Body of pancreas (tissue), 4 donors: ENCODE measurements around the gene LAMA5. TPM values are rescaled to one million over a fixed set of nuclear protein-coding genes. Genes with fewer than 3 reads are reported as not detected.
A peak's percentile ranks its signal among the peaks of the same experiment; 100 is the strongest.

ENCODE experiments used
- ATAC-seq: fragments of 150-250 bp; one replicate; pipeline ENCODE4 v1.9.1; 2016
- DNase-seq, 4 donors: peaks; one replicate each; pipeline ENCODE4 v3.0.0-alpha.2; 2019
- H3K27ac ChIP-seq, 4 donors: fragments of 200-600 bp; sonication (generic); 1 replicate in 3 of 4; 2 replicates in 1 of 4; pipeline versions ENCODE4 v1.5.1 to v1.6.1; 2016 to 2019; ENCODE audit warnings: mild to moderate bottlenecking in 1 of 4, mixed read lengths in 1 of 4, moderate library complexity in 1 of 4
- H3K27me3 ChIP-seq, 2 donors: fragments of 200-600 bp; sonication (generic); one replicate each; pipeline ENCODE4 v1.6.0; 2016; ENCODE audit warnings: mild to moderate bottlenecking in 1 of 2
- H3K36me3 ChIP-seq, 2 donors: fragments of 200-600 bp; sonication (generic); replicated peaks in 1 of 2; 2 replicates each; pipeline ENCODE4 v1.5.1; 2016; ENCODE audit warnings: low read depth in 2 of 2; ENCODE audit not compliant: insufficient read depth in 1 of 2
- H3K4me1 ChIP-seq: fragments of 200-600 bp; sonication (generic); one replicate; pipeline ENCODE4 v1.6.0; 2016
- H3K4me3 ChIP-seq, 2 donors: fragments of 200-600 bp; sonication (generic); 1 replicate in 1 of 2; 2 replicates in 1 of 2; pipeline ENCODE4 v1.5.1; 2016 to 2019
- H3K9me3 ChIP-seq, 3 donors: fragments of 200-600 bp; sonication (generic); 1 replicate in 2 of 3; 2 replicates in 1 of 3; pipeline ENCODE4 v1.5.1; 2016
- CTCF ChIP-seq, 7 experiments: fragments of 450-650 bp in 4 of 7; fragments of 200-600 bp in 3 of 7; sonication (generic) in 3 of 7; IDR thresholded peaks; one replicate each; pipeline ENCODE4 v1.5.1; 2016 to 2019; ENCODE audit warnings: antibody characterized with exemption in 7 of 7
- POLR2A ChIP-seq, 3 donors: fragments of 450-650 bp; IDR thresholded peaks; one replicate each; pipeline ENCODE4 v1.6.1; 2016; ENCODE audit warnings: antibody characterized with exemption in 3 of 3, mild to moderate bottlenecking in 2 of 3
- WGBS, 2 donors: methylation state at CpG; one replicate each; pipeline ENCODE4 v1.1.5; 2017; 5-methylcytosine and 5-hydroxymethylcytosine counted together
- intact Hi-C: fragments of 100-400 bp; cut with DNase I; formaldehyde crosslinking; loops from one replicate; pipeline ENCODE4 v1.15.1; 2023
- total RNA-seq, 2 donors: library from RNA; depleted of rRNA; stranded (reverse); fragments of >200 nt; gene quantifications; one replicate each; pipeline ENCODE4 v1.1.0, GENCODE V29; 2016

LAMA5 gene
- total RNA-seq, 2 donors from 2014 or later: 115 to 185 TPM

GRCh38 chr20:62354811-62355341 lies 12.2 kb downstream of the LAMA5 start:
- 71 to 93% methylated on average over 6 to 13 of the region's 16 CpGs for WGBS, 2 donors
- Histone ChIP-seq H3K27me3 (no peaks in the 10 kb centered on the region), H3K9me3 (no peaks in the 10 kb centered on the region), H3K27ac (peak overlapping the region; percentile 5 to 80 (median 73)), H3K4me1 (peaks cover 54% of the 10 kb centered on the region), H3K4me3 (no peak overlapping the region), H3K36me3 (peaks cover 0 to 3% of the 10 kb centered on the region in 2 donors)
- no peak for DNase-seq
- TF ChIP-seq POLR2A (IDR thresholded peaks at IDR 0.05) (no peak), CTCF (IDR thresholded peaks at IDR 0.05) (no peak)
- intact Hi-C loops: no loop called here
- ATAC-seq: no peak

GRCh38 chr20:62354031-62354808 lies 12.9 kb downstream of the LAMA5 start:
- ATAC-seq (no peak), DNase-seq (no peak)
- intact Hi-C loops: no loop called here
- no peaks in the 10 kb centered on the region for H3K27me3 ChIP-seq
- WGBS, 2 donors: 78 to 88% methylated on average over 2 to 11 of the region's 14 CpGs
- H3K9me3 ChIP-seq: no peaks in the 10 kb centered on the region
- H3K4me3 ChIP-seq: no peak overlapping the region
- peak overlapping the region in 1 of 4 donors; percentile 76 for H3K27ac ChIP-seq
- peaks cover 49% of the 10 kb centered on the region for H3K4me1 ChIP-seq
- TF ChIP-seq POLR2A (IDR thresholded peaks at IDR 0.05) (no peak), CTCF (IDR thresholded peaks at IDR 0.05) (no peak)
- H3K36me3 ChIP-seq: peaks cover 0 to 3% of the 10 kb centered on the region in 2 donors

- Histone ChIP-seq H3K9me3 (no peaks in the 10 kb centered on the region), H3K4me1 (peaks cover 42% of the 10 kb centered on the region), H3K4me3 (no peak overlapping the region), H3K36me3 (peaks cover 0 to 3% of the 10 kb centered on the region in 2 donors), H3K27me3 (no peaks in the 10 kb centered on the region), H3K27ac (peak overlapping the region in 2 of 4 donors; percentile 40 to 49)
- ATAC-seq: no peak
- DNase-seq: no peak
- intact Hi-C loops: no loop called here
- TF ChIP-seq POLR2A (IDR thresholded peaks at IDR 0.05) (no peak), CTCF (IDR thresholded peaks at IDR 0.05) (no peak)
- WGBS, 2 donors: 91% methylated on average over 16 of the region's 16 CpGs; no CpG with 5 or more reads in 1 of the 2 donors
Observed at GRCh38 chr20:62353289-62354030, 13.7 kb downstream of the LAMA5 start.

GRCh38 chr20:62352402-62353288 lies 14.5 kb downstream of the LAMA5 start:
- H3K36me3 ChIP-seq: peaks cover 0 to 3% of the 10 kb centered on the region in 2 donors
- H3K9me3 ChIP-seq: no peaks in the 10 kb centered on the region
- intact Hi-C loops: no loop called here
- H3K27me3 ChIP-seq: no peaks in the 10 kb centered on the region
- peaks cover 33% of the 10 kb centered on the region for H3K4me1 ChIP-seq
- no peak overlapping the region for H3K4me3 ChIP-seq
- WGBS, 2 donors: 79 to 96% methylated on average over 9 to 43 of the region's 43 CpGs
- DNase-seq: peak in 3 of 4 donors; percentile 52 to 68 (median 54)
- no peak for TF ChIP-seq POLR2A (IDR thresholded peaks at IDR 0.05)
- TF ChIP-seq CTCF (IDR thresholded peaks at IDR 0.05): peak in 2 of 7 experiments; percentile 15 to 20
- ATAC-seq: no peak
- peak overlapping the region in 2 of 4 donors; percentile 40 to 49 for H3K27ac ChIP-seq
